Nucleus accumbens (tissue), 56 donors: ENCODE results near the gene FAM117A.
"Not testable (repeated sequence)": the region's sequence is repeated elsewhere in the genome, so short reads cannot be mapped to it uniquely, and the experiment has no call there.

ENCODE experiments used
- DNase-seq, 56 donors: peaks; one replicate each; lab custom pipeline; 2025; lab: John Stamatoyannopoulos, UW

Gene FAM117A

DNA sequence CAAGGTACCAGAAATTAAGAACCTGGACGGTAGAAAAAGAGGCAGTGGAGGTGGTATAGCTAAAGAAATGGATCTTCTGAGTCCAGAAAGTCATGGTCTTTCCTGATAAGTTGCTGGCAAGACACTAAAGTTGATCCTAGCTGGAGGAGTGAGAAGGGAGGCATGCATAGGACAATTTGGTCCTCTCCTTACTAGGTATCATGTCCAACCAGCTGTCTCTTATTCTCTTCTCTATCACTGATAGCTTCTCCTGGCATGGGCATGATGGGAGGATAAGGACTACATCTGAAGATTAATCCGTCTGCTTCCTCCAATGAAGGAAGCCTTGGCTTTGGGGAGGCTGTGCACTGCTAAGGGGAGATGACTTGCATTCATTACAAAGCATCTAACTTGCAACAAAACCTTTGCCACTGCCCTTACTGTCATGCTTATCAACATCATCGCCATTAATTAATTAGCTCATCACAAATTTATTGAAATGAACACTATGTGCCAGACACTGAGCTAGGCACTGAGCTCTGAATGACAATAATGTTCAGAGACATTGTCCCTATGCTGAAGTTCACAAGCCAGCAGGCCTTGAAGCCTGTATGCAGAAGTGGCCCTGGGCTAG, 3.1 kb upstream of the FAM117A start:
- no peak for DNase-seq

DNA sequence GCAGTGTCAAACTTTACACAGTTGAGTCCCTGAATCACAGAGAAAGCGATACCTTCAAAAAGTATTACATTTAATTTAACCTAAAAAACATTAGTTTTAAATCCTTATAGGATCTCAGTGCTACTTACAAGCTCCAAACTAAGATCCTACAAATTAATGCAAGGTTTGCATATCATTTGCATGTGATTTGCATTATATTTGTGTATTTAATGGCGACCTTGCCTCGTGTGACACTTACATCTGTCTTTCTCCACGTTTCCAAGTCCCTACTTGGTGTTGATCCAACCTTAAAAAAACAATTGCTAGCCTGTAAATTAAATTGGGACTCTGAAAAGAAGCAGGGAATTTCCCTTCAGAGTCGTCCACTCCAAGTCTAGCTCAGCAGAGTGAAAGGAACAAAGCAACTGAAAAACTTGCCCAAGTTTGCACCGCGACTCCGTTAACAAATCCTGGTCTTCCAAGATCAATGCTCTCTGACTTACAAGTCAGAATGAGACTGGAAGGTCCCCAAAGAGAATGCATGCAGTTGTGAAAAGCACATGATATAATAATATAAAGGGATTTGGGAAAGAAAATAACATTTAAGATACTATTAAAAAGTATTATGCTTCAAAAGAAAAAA, 739 bp upstream of the FAM117A start:
- no peak for DNase-seq

DNA sequence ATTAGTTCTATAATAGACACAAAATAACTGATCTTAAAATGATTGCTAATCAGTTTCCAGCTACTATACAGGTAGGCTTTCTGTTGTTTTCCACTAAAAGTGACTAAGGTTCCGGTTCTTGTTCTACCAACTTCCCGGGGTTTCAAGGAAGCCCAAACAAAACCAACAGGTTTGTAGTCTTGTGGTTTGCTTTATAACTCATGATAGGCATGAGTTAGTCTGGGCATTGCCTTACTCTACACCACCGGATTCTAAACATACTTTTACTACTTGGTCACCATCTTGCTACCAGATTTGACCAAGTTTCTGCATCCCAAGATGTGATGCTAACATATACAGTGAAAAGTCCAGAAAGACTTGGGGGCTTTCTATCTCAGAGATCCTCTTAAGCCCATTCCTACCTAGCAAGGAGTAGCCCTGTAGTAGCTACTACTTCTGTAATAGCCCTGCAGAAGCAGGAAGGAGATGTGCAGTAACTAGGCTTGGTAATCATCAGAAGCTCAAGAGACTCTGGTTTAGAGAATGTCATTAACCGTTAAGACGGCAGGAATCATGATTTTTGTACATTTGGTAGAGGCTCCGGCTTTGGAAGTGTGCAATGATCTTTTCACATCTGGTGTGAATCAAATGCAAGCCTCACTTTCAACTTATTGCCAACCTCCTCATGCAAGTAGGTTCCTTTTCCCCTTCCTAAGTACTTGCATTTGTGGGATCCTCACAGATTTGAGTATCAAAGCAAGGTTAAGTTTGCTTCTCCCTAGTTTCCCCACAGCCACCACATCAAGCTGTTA, 1.6 kb downstream of the FAM117A start:
- no peak for DNase-seq

DNA sequence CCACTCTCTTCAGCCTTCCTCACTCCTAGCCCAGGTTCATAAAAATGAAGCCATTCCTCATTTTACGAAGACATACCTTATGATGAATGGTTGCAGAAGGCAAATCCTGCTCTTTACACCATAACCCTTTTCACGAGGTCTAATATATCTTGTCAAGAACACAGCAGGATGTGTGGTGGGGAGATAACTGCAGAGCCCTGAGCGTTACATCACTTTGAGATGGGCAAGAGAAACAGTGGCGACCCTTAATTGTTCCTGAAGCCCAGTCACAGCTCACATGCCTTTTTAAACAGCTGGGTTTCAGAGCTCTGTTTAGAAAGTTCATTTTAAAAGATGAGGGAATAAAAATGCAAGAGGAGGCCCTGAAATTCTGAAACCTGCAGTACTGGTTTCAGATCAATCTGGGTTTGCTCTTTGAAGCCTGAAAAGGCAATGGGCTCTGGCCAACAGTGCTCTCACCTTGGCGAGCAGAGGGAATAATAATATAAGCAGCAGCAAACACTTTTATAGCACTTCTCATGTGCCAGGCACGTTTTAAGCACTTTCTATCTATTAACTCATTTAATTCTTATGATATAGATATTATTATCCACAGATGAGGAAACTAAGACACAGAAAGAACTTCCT, 2.9 kb downstream of the FAM117A start:
- no peak for DNase-seq

DNA sequence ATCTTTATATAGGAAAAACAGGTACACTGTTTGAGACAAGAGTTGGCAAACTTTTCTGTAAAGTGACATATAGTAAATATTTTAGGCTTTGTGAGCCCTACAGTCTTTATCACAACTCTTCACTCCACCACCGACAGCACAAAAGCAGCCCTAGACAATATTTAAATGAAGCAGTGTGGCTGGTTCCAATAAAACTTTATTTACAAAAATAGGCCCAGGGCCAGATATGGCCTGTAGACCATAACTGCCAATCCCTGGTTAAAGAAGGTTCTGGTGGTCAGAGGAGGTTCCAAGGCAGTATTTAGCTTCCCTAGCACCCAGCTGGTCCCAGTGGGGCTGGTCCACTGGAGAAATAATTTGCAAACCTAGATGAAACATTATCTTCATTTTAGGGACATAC, 3.6 kb downstream of the FAM117A start:
- DNase-seq: no peak

DNA sequence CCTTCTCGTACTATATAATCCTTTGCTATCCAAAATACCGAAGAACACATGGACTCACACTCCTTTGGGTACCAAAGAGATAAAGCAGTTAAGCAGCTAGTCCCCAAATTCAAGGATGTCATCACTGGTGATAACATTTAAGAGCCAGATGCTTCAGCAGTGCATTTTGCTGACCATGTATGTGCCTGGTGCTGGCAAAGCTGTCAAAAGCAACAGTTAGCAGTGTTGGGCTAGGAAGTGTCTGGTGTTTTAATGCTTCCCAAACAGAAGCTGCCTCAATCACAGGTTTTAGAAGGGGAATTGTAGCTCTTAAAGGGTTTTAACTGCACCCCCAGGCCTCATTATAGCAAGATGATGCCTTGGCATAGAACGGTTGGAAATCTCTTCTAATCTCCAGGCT, 4.7 kb downstream of the FAM117A start:
- DNase-seq: no peak

DNA sequence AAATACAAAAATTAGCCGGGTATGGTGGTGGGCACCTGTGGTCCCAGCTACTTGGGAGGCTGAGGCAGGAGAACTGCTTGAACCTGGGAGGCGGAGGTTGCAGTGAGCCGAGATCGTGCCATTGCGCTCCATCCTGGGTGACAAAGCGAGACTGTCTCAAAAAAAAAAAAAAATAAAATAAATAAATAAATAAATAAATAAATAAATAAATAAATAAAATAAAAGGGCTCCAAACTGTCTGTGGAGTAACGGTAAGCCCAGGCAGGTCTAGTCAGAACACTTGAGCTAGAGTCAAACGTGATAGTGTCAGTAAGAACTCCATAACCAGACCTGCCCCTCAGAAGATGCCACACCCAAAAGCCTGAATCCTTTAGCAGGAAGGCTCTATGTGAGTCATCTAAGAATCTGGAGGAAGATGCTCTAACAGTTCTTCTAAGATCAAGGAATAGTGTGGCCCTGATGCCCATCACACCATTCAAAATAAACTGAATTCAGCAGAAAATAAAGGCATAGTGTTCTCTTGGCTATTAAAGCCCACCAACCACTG, 5.4 kb downstream of the FAM117A start:
- DNase-seq: not testable (repeated sequence)

DNA sequence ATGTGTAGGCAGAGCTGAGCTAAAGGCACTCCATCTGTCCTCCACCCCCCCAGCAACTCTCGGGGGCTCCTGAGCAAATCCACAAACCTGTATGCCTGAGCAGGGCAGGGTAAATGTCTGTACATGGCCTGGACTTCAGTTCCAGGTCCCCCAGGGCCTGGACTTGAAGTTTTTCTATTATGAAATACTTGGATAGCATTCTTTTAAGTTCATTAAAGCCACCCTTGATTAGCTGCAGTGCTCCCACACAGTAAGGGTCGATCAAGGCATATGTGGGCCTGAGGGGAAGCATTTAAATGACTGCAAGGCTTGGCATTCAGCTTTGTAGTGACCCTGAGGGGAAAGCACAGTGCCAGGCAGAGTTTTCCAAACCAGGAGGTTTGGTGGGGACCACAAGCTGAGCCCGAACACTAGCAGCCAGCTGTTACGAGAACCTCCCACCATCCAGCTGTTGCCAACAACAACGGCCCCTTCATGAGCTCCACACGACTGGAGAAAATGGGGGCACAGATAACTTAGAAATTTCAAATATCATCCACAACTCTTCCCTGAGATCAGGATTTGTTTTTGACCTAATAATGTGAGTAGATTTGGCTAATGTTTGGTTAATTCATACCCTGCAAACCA, 6.7 kb downstream of the FAM117A start:
- no peak for DNase-seq

DNA sequence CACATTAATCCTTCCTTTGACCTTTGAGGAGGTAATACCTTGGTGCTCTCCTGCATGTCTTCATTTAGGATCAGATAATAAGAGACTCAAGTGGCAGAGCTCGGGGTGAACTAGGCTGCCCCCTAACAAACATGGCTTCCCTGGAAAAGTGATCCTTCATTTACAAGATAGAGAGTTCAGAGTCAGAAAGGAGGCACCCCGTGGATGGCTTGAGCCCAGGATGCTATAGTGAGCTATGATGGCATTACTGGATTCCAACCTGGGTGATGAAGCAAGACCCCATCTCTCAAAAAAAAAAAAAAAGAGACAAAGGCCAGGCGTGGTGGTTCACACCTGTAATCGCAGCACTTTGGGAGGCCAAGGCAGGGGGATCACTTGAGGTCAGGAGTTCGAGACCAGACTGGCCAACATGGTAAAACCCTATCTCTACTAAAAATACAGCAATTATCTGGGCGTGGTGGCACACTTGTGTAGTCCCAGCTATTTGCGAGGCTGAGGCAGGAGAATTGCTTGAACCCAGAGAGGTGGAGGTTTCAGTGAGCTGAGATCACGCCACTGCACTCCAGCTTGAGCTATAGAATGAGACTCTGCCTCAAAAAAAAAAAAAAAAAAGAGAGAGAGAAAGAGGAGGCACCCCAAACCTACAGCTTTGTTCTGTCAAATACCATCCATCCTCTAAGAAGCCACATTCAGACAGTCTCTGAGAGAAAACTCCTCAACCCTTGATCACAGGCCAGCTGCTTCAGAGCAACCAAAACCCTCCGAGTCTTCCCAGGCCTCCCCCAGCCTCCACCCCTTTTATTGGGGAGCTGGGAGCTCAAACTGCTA, 7.4 kb downstream of the FAM117A start:
- DNase-seq: no peak

DNA sequence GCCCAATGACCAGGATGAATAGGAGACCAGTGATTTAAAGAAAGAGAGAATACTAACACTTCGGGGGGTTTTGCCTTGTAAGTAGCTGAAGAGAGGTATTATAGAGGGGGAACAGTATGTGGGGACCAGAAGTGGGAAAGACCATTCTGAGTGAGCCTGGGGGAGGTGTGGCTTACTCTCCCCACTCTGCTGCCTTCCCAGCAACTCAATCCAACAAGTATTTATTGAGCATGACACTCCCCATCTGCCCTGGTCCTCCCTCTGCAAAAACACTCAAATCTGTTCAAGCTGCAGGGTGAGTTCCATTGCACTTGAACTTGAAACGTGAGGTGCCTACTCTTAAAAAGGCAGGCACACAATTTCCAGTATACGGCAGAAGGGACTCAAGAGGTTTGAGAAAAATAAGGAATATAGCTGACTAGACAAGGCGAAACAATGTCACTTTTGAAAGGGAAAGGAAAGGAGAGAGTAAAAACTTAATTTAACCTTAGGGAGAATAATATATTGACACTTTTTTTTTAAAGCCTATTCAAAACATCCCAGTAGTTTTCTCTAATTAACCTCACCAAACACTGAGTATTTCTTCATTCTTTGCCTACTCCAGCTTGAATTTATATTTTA, 8.2 kb downstream of the FAM117A start:
- DNase-seq: no peak

DNA sequence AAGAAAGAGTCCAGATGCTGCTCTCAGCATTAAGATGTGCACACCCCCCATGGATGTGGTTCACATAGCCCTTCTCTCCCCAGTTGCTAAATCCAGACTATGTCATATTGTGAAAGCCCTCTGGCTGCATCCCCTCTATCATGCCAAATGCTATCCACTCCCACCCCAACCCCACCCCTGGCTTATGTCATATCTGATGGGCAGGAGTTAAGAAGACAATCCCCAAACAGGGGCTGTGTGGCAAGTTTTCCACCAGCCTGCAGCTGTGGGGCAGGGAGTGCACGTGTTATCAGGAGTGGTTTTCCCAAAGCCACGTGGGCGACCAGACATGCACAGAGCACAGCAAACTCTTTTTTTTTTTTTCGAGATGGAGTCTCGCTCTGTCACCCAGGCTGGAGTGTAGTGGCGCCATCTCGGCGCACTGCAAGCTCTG, 10.0 kb downstream of the FAM117A start:
- DNase-seq: no peak

DNA sequence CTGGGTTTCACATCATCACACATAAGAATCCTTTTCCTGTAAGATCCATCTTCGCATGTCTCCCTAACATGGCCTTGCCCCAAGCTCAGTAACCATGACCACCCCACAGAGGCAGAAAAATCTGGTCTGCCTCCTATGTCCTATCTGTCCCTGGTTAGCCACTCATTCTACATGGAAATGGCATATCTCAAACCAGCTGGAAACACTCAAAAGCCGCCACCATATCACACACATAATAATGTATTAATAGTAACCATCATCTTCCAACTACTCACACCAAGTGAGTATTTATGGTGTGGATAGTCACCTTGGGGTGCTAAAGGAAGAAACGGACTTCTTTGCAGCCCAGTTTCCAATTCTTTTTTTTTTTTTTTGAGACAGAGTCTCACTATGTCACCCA, 11.4 kb downstream of the FAM117A start:
- no peak for DNase-seq

DNA sequence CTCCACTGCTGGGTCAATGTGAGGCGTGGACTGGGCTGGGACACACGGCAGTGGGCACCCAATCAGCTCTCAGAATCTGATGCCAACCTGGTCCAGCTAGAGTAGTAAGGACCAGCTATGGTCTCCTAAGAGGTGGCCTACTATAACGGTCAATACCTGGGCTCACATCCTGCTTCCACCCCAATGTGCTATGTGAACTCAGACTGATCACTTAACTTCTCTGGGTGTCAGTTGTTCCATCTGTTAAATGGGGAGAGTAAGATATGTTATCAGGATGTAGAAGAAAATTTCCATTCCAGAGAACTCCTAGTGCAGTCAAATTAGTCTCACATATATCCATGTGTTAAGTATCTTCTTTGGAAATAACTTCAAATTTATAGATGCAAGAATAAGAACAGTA, 14.2 kb downstream of the FAM117A start:
- DNase-seq: no peak

DNA sequence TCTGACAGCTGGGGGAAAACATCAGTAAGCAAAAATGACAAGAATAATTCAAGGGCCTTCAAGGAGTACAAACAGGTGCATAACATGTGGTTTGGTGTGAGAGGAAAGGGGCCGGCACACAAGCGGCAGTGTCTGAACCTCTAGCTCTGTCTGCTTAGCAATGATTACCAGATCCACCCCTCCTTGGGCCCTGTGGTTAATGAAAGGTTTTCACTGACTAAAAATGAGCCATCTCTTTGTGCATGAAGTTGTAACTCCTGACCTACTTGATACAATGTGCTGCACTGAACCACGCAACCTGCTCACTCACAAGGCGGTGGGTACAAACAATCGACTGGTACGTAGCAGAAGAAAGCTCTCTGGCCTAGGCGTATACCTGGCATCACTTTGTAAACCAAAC, 15.1 kb downstream of the FAM117A start:
- DNase-seq: no peak

DNA sequence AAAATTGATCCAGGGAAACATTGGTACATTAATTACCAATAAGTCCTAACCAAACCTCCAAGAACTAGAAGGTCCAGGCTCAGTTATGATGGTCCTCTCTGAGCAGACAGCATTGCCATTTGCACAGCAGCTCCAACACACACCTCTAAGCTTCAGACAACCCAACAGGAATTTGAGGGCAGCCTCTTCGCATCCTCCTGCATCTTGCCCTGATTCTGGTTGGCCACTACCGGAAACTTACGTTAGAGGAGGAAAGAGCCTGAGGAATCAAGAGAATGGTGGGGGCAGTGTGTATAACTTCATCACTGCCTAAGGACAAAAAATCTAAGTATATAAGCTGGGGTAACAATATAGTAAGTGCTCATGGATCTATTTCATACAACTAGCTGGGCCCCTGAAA, 15.7 kb downstream of the FAM117A start:
- no peak for DNase-seq

DNA sequence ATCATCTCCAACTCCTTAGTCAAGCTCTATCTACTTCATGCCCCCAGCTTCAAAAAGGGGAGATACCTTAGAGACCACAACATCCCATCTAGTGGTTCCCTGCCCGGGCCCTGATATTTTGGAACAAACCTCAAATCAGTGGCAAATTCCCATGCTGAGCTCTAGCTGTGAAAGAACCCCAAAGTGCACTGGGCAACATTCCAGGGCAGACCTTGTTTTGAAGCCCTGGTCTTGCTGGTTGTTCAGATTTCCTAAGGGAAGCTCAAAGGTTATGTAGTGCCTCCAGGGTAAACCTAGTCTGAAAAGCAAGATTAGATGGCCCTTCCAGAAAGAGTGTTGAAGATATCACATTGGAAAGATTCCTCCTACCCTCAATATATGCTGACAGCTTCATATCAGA, 16.3 kb downstream of the FAM117A start:
- DNase-seq: no peak

DNA sequence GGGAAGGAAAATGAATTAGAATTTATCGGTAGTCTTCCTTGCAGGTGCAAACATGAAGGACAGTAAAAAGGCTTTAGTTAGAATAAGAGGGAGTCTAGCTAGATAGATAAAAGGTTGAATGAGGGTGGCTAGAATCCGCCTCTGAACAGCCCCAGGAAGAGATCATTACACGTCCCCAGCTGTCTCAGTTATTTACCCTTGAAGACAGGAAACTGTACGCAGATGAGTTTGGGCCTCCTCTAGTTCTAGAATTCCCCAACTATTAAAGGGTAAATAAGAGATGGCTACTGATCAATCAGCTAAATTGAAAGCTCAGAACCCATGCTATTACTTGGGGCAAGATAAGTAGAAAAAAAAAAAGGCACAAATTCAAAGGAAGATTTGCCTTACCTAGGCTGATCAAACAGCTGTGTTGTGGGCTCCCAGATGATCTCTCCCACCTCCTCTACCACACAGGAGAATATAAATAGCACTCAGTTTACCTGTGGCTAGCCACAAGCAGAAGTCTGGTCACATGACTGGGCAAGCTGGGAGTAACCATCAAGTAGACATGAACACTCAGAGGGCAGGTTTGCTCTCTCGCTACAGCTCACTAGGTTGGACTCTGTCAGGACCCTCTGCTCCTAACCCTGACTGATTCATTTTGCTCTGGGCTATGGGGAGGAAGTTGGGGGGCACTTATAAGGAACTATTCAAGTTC, 17.0 kb downstream of the FAM117A start:
- no peak for DNase-seq
